Measurements from ENCODE around the gene INSL3.
A peak's percentile ranks its signal among the peaks of the same experiment; 100 is the strongest.
"Not testable (repeated sequence)": the region's sequence is repeated elsewhere in the genome, so short reads cannot be mapped to it uniquely, and the experiment has no call there.

INSL3 gene

GRCh38 chr19:17787274-17787913 lies 33.9 kb downstream of the INSL3 start:
- no peak for DNase-seq (ENCODE audit: low read depth in 2 of 3, low spot score in 2 of 3)

- peak; percentile 24 to 68 (median 63) for DNase-seq (ENCODE audit: low read depth in 2 of 3, low spot score in 2 of 3)
These were observed 36.9 kb downstream of the INSL3 start for GRCh38 chr19:17784201-17785008.

GRCh38 chr19:17783721-17784120 lies 37.6 kb downstream of the INSL3 start:
- DNase-seq (ENCODE audit: low read depth in 2 of 3, low spot score in 2 of 3), result not testable (repeated sequence)

DNA sequence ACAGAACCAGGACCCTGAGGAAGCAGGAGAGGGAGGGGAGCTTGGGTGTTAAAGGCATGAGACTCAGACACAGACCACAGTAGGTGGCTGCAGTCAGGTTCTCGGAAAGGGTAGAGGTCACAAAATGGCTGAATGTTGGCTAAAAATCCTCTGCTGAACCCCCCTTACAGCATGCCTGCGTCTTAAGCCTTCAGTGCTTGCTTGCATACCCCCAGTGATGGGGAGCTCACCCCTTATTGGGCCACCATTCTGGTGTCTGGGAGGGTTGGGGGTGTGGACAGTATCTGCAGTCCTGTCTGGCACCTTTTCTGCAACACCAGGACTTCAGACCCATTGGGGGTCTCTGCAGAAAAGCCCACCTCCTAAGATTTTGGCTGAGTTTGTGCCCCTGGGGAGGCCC lies 40.5 kb downstream of the INSL3 start:
- no peak for DNase-seq (ENCODE audit: low read depth in 2 of 3, low spot score in 2 of 3)

DNA sequence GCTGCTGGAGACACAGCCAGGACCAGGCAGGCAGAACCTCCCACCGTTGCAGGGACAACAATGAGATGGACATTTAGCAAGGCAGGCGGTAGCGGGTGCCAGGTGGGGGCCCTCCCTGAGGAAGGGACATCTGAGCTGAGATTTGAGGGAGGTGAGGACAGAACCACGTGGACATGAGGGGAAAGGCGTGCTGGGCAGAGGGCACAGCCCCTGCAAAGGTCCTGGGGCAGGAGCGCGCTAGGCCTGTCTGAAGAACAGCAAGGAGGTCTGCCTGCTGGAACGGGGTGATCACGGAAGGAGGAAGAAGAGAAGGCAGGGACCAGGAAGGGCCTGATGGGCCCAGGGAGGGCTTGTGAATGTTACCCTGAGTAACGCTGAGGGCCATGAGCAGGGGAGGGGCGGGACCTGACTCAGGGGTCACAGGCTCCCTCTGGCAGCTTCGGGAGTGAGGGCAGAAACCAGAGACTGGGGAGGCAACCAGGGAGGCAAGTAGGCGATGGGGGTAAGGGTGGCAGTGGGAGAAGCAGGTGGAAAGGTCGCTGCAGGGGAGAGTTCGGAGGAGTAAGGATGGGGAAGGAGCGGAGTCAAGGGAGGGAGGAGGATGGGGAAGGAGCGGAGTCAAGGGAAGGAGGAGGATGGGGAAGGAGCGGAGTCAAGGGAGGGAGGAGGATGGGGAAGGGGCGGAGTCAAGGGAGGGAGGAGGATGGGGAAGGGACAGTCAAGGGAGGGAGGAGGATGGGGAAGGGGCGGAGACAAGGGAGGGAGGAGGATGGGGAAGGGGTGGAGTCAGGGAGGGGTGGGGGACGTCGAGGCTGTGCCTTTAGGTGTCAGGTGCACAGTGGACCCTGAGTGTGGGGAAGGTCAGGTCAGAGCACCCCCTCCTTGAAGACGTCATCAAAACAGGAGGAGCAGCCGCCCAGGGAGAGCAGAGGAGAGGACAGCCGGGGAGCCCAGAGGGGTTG lies 42.1 kb downstream of the INSL3 start:
- no peak for DNase-seq (ENCODE audit: low read depth in 2 of 3, low spot score in 2 of 3)

DNA sequence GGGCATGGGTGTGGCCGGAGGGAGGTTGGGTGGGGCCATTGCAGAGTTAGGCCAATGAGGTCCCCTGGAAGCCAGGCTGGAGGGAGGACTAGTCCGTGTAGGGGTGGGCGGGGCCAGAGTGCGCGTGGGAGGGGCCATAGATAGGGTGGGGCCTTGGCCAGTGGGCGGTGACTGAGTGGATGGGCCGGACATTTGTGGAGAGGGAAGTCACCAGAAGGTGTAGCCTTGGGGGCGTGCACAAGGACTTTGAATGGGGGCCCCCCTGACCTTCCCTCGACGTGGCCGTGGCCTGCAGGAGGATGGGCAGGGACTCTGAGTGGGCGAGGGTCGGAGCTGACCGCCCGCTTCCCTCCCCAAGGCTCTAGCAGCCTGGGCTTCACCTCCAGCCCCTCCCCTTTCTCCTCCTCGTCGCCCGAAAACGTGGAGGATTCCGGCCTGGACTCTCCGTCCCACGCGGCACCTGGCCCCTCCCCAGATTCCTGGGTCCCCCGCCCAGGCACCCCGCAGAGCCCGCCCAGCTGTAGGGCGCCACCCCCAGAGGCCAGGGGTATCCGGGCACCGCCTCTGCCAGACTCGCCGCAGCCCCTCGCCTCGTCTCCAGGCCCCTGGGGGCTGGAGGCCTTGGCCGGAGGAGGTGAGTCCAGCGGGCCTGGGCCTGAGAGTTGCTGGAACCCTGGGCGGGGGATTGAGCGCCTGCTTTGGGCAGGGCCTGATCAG lies 42.9 kb downstream of the INSL3 start:
- DNase-seq (ENCODE audit: low read depth in 2 of 3, low spot score in 2 of 3), result peak in 2 of 3 experiments; percentile 34 to 42

- not testable (repeated sequence) for DNase-seq (ENCODE audit: low read depth in 2 of 3, low spot score in 2 of 3)
These were observed 43.5 kb downstream of the INSL3 start for GRCh38 chr19:17777840-17778239.

GRCh38 chr19:17775991-17776803 lies 45.1 kb downstream of the INSL3 start:
- DNase-seq (ENCODE audit: low read depth in 2 of 3, low spot score in 2 of 3), result no peak

GRCh38 chr19:17775245-17775927 lies 45.9 kb downstream of the INSL3 start:
- DNase-seq (ENCODE audit: low read depth in 2 of 3, low spot score in 2 of 3), result no peak

- DNase-seq (ENCODE audit: low read depth in 2 of 3, low spot score in 2 of 3), result no peak
These were observed 49.1 kb downstream of the INSL3 start for GRCh38 chr19:17772172-17772571.

- DNase-seq (ENCODE audit: low read depth in 2 of 3, low spot score in 2 of 3), result no peak
These were observed 50.7 kb downstream of the INSL3 start for GRCh38 chr19:17770613-17771012.

- DNase-seq (ENCODE audit: low read depth in 2 of 3, low spot score in 2 of 3), result no peak
These were observed 53.8 kb downstream of the INSL3 start for GRCh38 chr19:17767559-17767958.

DNA sequence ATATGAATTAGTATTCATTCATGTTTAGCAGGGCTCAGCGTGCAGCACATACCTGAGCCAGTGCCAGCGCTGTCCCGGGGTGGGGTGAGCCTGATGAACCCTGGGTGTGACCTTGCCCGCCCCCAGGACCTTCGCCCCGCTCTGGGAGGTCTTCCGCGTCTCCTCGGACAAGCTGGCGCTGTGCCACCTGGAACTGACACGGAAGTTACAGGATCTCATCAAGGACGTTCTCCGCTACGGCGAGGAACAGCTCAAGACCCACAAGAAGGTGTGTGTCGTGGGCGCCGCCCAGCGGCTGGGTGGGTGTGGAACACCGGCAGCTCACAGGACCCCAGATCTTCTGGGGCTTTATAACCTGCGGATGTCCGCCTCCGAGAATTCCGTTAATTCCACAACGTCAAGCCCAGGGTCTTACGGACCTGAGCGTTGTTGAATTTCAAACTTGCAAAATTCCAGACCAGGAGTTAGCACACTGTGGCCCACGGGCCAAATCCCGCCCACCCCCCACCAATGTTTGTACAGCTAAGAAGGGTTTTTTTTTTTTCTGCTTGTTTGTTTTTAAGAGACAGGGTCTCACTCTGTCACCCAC lies 54.7 kb downstream of the INSL3 start:
- DNase-seq (ENCODE audit: low read depth in 2 of 3, low spot score in 2 of 3), result no peak

Data from activated CD8-positive, alpha-beta memory T cell treated with anti-CD3 and anti-CD28 coated beads for 48 hours (primary cell).